CD4-positive, alpha-beta T cell treated with Interleukin-2 at 100 ng/mL for 4 hours (primary cell): ENCODE data around the gene GNB1.

ENCODE experiments used
- DNase-seq: peaks from one replicate; pipeline ENCODE4 v3.0.0-alpha.2; 2020; ENCODE audit warnings: low spot score

Gene GNB1

GRCh38 chr1:1825217-1825616 lies 65.7 kb downstream of the GNB1 start:
- DNase-seq: no peak

- DNase-seq: no peak
Measured at GRCh38 chr1:1819762-1820161, 71.1 kb downstream of the GNB1 start.

- no peak for DNase-seq
Measured at GRCh38 chr1:1817221-1817620, 73.7 kb downstream of the GNB1 start.

GRCh38 chr1:1815606-1816281 lies 75.1 kb downstream of the GNB1 start:
- DNase-seq: no peak

- no peak for DNase-seq
Measured at GRCh38 chr1:1809489-1809888, 81.4 kb downstream of the GNB1 start.

GRCh38 chr1:1808206-1808605 lies 82.7 kb downstream of the GNB1 start:
- no peak for DNase-seq

GRCh38 chr1:1806890-1807289 lies 84.0 kb downstream of the GNB1 start:
- no peak for DNase-seq

GRCh38 chr1:1804301-1804700 lies 86.6 kb downstream of the GNB1 start:
- no peak for DNase-seq

GRCh38 chr1:1802871-1803270 lies 88.0 kb downstream of the GNB1 start:
- DNase-seq: no peak

GRCh38 chr1:1799716-1800115 lies 91.2 kb downstream of the GNB1 start:
- DNase-seq: no peak

- no peak for DNase-seq
Measured at GRCh38 chr1:1797731-1798341, 93.1 kb downstream of the GNB1 start.

- DNase-seq: no peak
Measured at GRCh38 chr1:1796466-1796865, 94.4 kb downstream of the GNB1 start.

- DNase-seq: no peak
Measured at GRCh38 chr1:1794999-1795398, 95.9 kb downstream of the GNB1 start.

GRCh38 chr1:1793481-1794244 lies 97.2 kb downstream of the GNB1 start:
- no peak for DNase-seq

GRCh38 chr1:1788646-1789431 lies 102.0 kb downstream of the GNB1 start:
- DNase-seq: no peak

GRCh38 chr1:1788136-1788535 lies 102.8 kb downstream of the GNB1 start:
- no peak for DNase-seq

- no peak for DNase-seq
Measured at GRCh38 chr1:1786836-1787605, 103.9 kb downstream of the GNB1 start.

GRCh38 chr1:1785666-1786065 lies 105.2 kb downstream of the GNB1 start:
- DNase-seq: no peak

- DNase-seq: no peak
Measured at GRCh38 chr1:1784933-1785332, 106.0 kb downstream of the GNB1 start.

GRCh38 chr1:1783320-1783719 lies 107.6 kb downstream of the GNB1 start:
- no peak for DNase-seq

GRCh38 chr1:1782399-1783221 lies 108.3 kb downstream of the GNB1 start:
- peak; percentile 22 for DNase-seq
